Tibial nerve (tissue), 3 donors: ENCODE results near the gene RHBDL2.

Experiments
- CTCF ChIP-seq, 5 experiments: fragments of 200-600 bp in 3 of 5; fragments of 450-650 bp in 2 of 5; sonication (generic) in 3 of 5; IDR thresholded peaks; one replicate each; pipeline ENCODE4 v1.5.1; 2016 to 2019; ENCODE audit warnings: antibody characterized with exemption in 5 of 5, mild to moderate bottlenecking in 3 of 5, moderate library complexity in 2 of 5
- POLR2A ChIP-seq, 2 donors: fragments of 450-650 bp; IDR thresholded peaks; one replicate each; pipeline ENCODE4 v1.6.1; 2017; ENCODE audit warnings: antibody characterized with exemption in 2 of 2, mild to moderate bottlenecking in 2 of 2, moderate library complexity in 2 of 2

GRCh38 chr1:38896169-38896568 lies 45.5 kb downstream of the RHBDL2 start:
- TF ChIP-seq CTCF (IDR thresholded peaks at IDR 0.05) (no peak), POLR2A (IDR thresholded peaks at IDR 0.05) (no peak)
